Aorta (tissue), 5 donors: ENCODE measurements around the gene KANSL3. TPM values are rescaled to one million over a fixed set of nuclear protein-coding genes. Genes with fewer than 3 reads are reported as not detected.

Experiments used
- ATAC-seq: fragments of 200-7000 bp; cut with Tn5 transposase; one replicate; pipeline ENCODE4 v1.9.1; 2022; ENCODE audit warnings: moderate library complexity; ENCODE audit not compliant: low FRiP score
- DNase-seq, 2 donors: peaks; one replicate each; pipeline ENCODE4 v3.0.0-alpha.2; 2020
- H3K27ac ChIP-seq, 2 donors: one replicate each; pipeline ENCODE4 v1.5.1; 2013; ENCODE audit warnings: low read length in 2 of 2, mild to moderate bottlenecking in 2 of 2, moderate library complexity in 2 of 2, control low read depth in 1 of 2, inconsistent platforms in 1 of 2, low read depth in 1 of 2
- H3K27me3 ChIP-seq, 2 donors: one replicate each; pipeline ENCODE4 v1.6.1; 2013; ENCODE audit warnings: control low read depth in 1 of 2, low read length in 1 of 2, mild to moderate bottlenecking in 1 of 2, moderate library complexity in 1 of 2; ENCODE audit not compliant: insufficient read depth in 2 of 2, control insufficient read depth in 1 of 2
- H3K36me3 ChIP-seq, 2 donors: one replicate each; pipeline ENCODE4 v1.6.1; 2013; ENCODE audit warnings: control low read depth in 1 of 2, low read length in 1 of 2, mild to moderate bottlenecking in 1 of 2; ENCODE audit not compliant: insufficient read depth in 2 of 2, control insufficient read depth in 1 of 2
- H3K4me1 ChIP-seq, 2 donors: one replicate each; pipeline ENCODE4 v1.6.1; 2013; ENCODE audit warnings: low read length in 2 of 2, control low read depth in 1 of 2, mild to moderate bottlenecking in 1 of 2, moderate library complexity in 1 of 2; ENCODE audit not compliant: insufficient read depth in 2 of 2, control insufficient read depth in 1 of 2
- H3K4me3 ChIP-seq, 2 donors: one replicate each; pipeline ENCODE4 v1.5.1; 2013; ENCODE audit warnings: low read length in 2 of 2, control low read depth in 1 of 2, mild to moderate bottlenecking in 1 of 2
- H3K9me3 ChIP-seq: one replicate; pipeline ENCODE4 v1.6.1; 2013; ENCODE audit warnings: mild to moderate bottlenecking, low read length; ENCODE audit not compliant: control insufficient read depth
- WGBS, 2 donors: extraction: QIAGEN DNeasy Blood & Tissue Kit; methylation state at CpG; one replicate each; pipeline ENCODE4 v1.1.7; 2013; 5-methylcytosine and 5-hydroxymethylcytosine counted together
- intact Hi-C, 2 donors: fragments of 100-400 bp; cut with DNase I; formaldehyde crosslinking; loops; one replicate each; pipeline versions ENCODE4 v1.14.2 to v1.15.0; 2022
- long read RNA-seq, 2 donors: library from polyadenylated mRNA; unstranded; transcript quantifications; one replicate each; pipeline ENCODE4 v2.0.0, GENCODE V29; 2020 to 2021
- polyA plus RNA-seq, 2 donors: library from polyadenylated mRNA; stranded (reverse); fragments of 200-250 nt; gene quantifications; one replicate each; pipeline ENCODE4 v1.2.3, GENCODE V29; 2013
- total RNA-seq, 2 donors: library from RNA; stranded (reverse); fragmentation: NEBNext Ultra II Directional; extraction: Animal tissue kit (Norgen Biotek cat#: 25700); gene quantifications; one replicate each; pipeline ENCODE4 v1.2.1, GENCODE V29; 2021
- donor health status: healthy with polysubstance abuse.
- donor health status: Bipolar disorder and iron deficiency.
- donor health status: DM: no; HTN: no; CAD: no.
- donor health status: DM: no; HTN: no; CAD: no.
- donor health status: DM: yes; HTN: yes; CAD: no.

Gene KANSL3
- total RNA-seq, result 10 to 100 TPM; 49.9 to 63.0 TPM
- polyA plus RNA-seq, result 10 to 100 TPM; 15.4 to 31.6 TPM
- long read RNA-seq, donor 1, partial matches to known transcripts, result 20 of 38 reads
- long read RNA-seq, donor 1, other reads (novel, unspliced or antisense), result 16 of 38 reads
- long read RNA-seq, donor 2, full-length matches to known transcripts, result 1 of 20 reads
- long read RNA-seq, donor 2, partial matches to known transcripts, result 9 of 20 reads
- long read RNA-seq, donor 2, other reads (novel, unspliced or antisense), result 10 of 20 reads

- intact Hi-C loops, result loop anchor here (1.0 to 10.0 kb wide), 6 partner anchors 27 to 126 kb away; partner anchors contain the start of genes CNNM4 (in 2 of the 2), ARID5A (in 1 of the 2) and LMAN2L (in 1 of the 2)
- WGBS, 2 donors, result 7% methylated on average over 60 to 67 of the region's 67 CpGs
- Histone ChIP-seq H3K9me3 (no peaks in the 10 kb centered on the region), H3K27ac (peak within 1 kb of the TSS; percentile 85 to 88), H3K4me3 (peak within 1 kb of the TSS; percentile 58 to 77), H3K4me1 (no peaks in the 10 kb centered on the region), H3K36me3 (no peaks in the 10 kb centered on the region), H3K27me3 (no peaks in the 10 kb centered on the region)
- ATAC-seq (peak; percentile 96), DNase-seq (peak; percentile 95 to 96)
Observed at GRCh38 chr2:96638144-96639121, at the start of gene KANSL3. KANSL3 (minus strand) TSS chr2:96638312; CDS start chr2:96637135, 1,177 bp downstream.

GRCh38 chr2:96687266-96687665 is 49.2 kb upstream of the KANSL3 start:
- H3K4me1 ChIP-seq, result no peaks in the 10 kb centered on the region
- H3K36me3 ChIP-seq, result no peaks in the 10 kb centered on the region
- H3K27me3 ChIP-seq, result no peaks in the 10 kb centered on the region
- no peak overlapping the region for H3K4me3 ChIP-seq
- DNase-seq, result no peak
- intact Hi-C loops, result no loop called here
- no peaks in the 10 kb centered on the region for H3K9me3 ChIP-seq
- H3K27ac ChIP-seq, result no peak overlapping the region
- ATAC-seq, result no peak
- WGBS, 2 donors, result 96% methylated on average over 3 of the region's 3 CpGs

- no peaks in the 10 kb centered on the region for H3K27me3 ChIP-seq
- no peak overlapping the region for H3K27ac ChIP-seq
- intact Hi-C loops, result no loop called here
- DNase-seq (peak in 1 of 2 donors; percentile 72), ATAC-seq (no peak)
- H3K4me1 ChIP-seq, result no peaks in the 10 kb centered on the region
- no peaks in the 10 kb centered on the region for H3K36me3 ChIP-seq
- 64 to 73% methylated on average over 19 of the region's 19 CpGs for WGBS, 2 donors
- no peaks in the 10 kb centered on the region for H3K9me3 ChIP-seq
- H3K4me3 ChIP-seq, result no peak overlapping the region
Observed at GRCh38 chr2:96685577-96686459, 47.7 kb upstream of the KANSL3 start.

- H3K4me3 ChIP-seq, result no peak overlapping the region
- ATAC-seq (no peak), DNase-seq (no peak)
- H3K27me3 ChIP-seq, result no peaks in the 10 kb centered on the region
- intact Hi-C loops, result no loop called here
- no peaks in the 10 kb centered on the region for H3K9me3 ChIP-seq
- 59 to 61% methylated on average over 16 of the region's 16 CpGs for WGBS, 2 donors
- H3K36me3 ChIP-seq, result no peaks in the 10 kb centered on the region
- no peak overlapping the region for H3K27ac ChIP-seq
- no peaks in the 10 kb centered on the region for H3K4me1 ChIP-seq
Observed at GRCh38 chr2:96684883-96685576, 46.9 kb upstream of the KANSL3 start.

GRCh38 chr2:96683972-96684820 is 46.1 kb upstream of the KANSL3 start:
- no peak for ATAC-seq
- intact Hi-C loops, result no loop called here
- Histone ChIP-seq H3K36me3 (no peaks in the 10 kb centered on the region), H3K27me3 (no peaks in the 10 kb centered on the region), H3K4me1 (no peaks in the 10 kb centered on the region), H3K27ac (no peak overlapping the region), H3K4me3 (no peak overlapping the region), H3K9me3 (no peaks in the 10 kb centered on the region)
- no peak for DNase-seq
- WGBS, 2 donors, result 96% methylated on average over 13 of the region's 13 CpGs

GRCh38 chr2:96683307-96683706 is 45.2 kb upstream of the KANSL3 start:
- Histone ChIP-seq H3K4me1 (no peaks in the 10 kb centered on the region), H3K27ac (no peak overlapping the region), H3K36me3 (no peaks in the 10 kb centered on the region), H3K9me3 (no peaks in the 10 kb centered on the region), H3K27me3 (no peaks in the 10 kb centered on the region), H3K4me3 (no peak overlapping the region)
- WGBS, 2 donors, result 96 to 97% methylated on average over 5 of the region's 5 CpGs
- ATAC-seq (no peak), DNase-seq (no peak)
- intact Hi-C loops, result no loop called here

- 76 to 81% methylated on average over 4 of the region's 4 CpGs for WGBS, 2 donors
- H3K4me3 ChIP-seq, result no peak overlapping the region
- no peaks in the 10 kb centered on the region for H3K27me3 ChIP-seq
- H3K9me3 ChIP-seq, result no peaks in the 10 kb centered on the region
- ATAC-seq, result no peak
- no peak overlapping the region for H3K27ac ChIP-seq
- no peaks in the 10 kb centered on the region for H3K36me3 ChIP-seq
- DNase-seq, result no peak
- no peaks in the 10 kb centered on the region for H3K4me1 ChIP-seq
- intact Hi-C loops, result no loop called here
Observed at GRCh38 chr2:96681540-96681939, 43.4 kb upstream of the KANSL3 start.
